NK-92 treated with Interleukin-12 subunit alpha and Interleukin-12 subunit beta, amount 100 ng/mL, for 24 hours (cell line): ENCODE measurements around the gene CA5B.
"Not testable (repeated sequence)": the region's sequence is repeated elsewhere in the genome, so short reads cannot be mapped to it uniquely, and the experiment has no call there.

ENCODE experiments used
- DNase-seq: peaks from one replicate; lab custom pipeline; 2025; lab: John Stamatoyannopoulos, UW

The CA5B gene

DNA sequence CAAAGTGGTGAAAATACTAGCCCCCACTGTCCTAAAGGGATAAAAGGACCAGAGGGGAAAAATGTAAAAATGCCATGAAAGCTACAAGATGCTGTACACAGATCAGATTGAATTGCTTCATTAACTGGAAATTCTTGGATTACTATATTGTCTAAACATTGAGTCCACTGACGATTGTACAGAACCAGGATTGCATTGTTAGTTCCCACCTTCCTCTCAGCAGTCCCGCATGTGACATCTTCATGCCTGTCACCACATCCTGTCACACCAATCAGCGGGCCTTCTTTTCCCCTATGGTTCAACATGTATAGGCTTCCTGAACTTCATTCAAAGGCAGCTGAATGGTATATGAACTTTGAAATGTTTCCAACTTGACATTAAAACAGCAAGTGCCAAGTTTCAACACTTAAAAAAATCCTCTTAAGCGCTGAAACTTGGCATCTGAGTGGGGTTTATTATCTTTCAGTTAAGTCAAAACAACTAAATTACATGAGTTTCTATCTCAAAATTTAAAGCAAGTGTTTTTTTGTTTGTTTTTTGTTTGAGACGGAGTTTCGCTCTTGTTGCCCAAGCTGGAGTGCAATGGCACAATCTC, 76.8 kb downstream of the CA5B start:
- DNase-seq: no peak

DNA sequence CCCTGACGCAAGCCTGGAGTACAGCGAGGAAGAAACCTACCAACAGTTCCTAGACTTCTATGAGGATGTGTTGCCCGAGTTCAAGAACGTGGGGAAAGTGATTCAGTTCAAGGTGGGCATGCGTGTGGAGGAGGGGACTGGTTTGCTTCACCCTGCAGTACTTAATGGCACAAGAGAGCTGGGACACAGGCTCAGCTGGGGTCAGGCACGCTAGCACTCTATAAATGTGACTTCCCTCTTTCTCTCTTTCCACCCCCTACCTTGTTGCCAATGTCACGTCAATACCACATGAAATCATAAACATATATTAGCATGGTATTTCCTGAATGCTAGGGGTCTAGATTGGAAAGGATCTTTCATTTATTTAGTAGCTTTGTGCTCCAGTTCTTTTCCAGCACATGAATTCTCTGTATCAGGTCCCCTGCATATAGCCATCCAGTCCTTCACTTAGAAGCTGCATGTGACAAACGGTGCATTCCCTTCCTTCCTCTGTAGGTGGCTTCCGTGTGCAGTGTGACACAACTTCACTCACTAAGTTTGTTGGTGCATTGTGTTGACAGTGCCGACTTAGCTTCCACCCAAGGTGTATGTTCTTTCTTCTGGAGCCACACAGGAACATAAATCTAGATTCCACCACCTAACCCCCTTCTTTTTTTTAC, 77.8 kb downstream of the CA5B start:
- DNase-seq: no peak

DNA sequence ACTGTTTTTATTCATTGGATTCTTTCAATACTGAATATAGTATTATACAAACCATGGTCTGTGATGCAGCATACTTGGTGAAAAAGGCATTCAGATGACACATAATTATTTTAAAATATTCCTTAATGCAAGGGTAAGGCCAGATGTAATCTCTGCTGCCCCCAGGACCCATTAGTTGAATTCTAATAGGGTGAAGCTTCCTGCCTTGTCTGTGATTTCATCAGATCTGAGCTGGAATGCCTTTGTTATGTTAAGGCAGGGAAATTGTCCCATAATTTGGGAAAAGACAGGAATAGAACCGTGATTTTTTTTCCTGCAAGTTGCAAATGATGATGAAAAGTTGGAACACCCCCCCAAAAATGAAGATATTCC, 78.4 kb downstream of the CA5B start:
- DNase-seq: no peak

DNA sequence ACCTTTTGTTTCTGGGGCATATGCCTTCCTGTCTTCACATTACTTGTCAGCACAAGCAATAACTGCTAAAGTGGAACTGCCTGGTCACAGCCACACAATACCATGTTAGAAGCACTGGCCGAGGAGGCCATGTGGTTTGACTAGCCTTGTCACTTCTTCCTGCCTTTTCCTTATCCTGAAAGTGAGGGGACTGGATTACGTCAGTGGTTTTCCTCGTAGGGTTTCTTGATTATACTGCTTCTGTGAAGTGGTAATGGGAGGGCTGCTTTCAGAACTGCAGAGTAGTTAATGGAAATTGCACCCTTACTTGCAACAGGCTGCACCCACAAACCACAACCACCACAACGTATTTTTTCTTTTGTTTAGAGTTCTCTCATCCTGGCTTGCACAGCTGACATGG, 78.8 kb downstream of the CA5B start:
- DNase-seq: peak; percentile 7

DNA sequence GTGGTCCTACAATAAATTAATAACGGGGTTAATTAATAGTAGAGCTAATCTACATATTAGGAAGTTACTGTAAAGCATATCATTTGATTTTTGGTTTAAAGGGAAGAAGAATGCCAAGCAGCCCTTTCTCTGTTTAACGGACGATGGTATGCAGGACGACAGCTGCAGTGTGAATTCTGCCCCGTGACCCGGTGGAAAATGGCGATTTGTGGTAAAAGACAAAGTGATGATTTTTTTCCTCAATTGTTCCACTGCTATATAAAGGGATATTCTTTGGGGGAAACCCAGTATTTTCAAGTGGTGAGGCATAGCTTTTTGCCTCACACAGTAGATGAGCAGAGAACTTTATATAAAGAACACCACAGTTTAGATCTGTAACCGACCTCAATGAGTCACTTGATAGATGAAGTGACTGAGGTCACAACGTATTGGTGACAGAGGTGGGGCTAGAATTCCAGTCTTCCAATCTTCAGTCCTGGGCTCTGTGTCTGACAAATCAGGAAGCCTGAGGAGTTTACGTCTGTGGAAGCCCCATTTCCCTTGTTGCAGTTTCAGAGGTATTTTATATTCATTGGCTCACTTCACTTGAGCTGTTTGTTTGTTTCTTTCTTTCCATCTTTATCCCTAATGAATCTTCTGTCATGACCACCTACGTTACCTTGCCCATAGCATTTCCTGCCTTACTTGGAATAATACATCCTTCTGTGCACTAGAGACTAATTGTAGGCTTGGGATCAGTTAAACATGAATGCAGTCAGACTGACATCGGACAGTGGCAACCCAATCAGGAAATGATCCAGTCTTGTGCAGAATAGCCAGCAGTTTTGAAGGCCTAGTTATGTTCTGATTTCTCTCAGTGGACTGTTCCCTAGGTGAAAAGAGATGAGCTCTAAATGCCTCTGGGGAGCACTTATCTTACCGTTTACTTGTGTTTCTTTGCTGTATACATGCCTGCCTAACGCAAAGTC, 82.3 kb downstream of the CA5B start:
- DNase-seq: no peak

DNA sequence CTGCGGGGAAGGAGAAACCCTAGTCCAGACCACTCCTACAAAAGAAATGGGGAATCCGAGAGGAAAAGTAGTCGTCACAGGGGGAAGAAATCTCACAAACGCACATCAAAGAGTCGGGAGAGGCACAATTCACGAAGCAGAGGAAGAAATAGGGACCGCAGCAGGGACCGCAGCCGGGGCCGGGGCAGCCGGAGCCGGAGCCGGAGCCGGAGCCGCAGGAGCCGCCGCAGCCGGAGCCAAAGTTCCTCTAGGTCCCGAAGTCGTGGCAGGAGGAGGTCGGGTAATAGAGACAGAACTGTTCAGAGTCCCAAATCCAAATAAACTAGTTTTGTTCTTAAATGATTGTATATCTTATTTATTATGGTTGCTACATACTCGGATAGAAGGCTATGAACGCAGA, 84.9 kb downstream of the CA5B start:
- DNase-seq: no peak

DNA sequence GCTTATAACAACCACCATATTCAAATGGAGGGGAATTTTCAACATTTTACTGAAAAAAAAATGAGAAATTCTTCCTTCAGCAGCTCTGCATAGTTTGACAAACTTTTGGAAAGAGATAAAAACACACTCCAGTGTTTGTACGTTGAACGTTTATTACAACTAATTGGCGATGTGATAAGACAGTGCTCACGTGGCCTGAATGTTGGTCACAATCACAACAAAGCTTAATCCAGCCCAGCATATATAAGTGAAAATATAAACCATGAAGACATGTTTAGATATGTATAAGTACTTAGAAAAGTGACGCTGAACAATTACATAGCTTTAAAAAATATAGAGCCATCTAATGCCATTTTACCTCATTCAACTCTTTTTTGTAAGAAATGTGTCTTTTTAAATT, 87.9 kb downstream of the CA5B start:
- DNase-seq: no peak

DNA sequence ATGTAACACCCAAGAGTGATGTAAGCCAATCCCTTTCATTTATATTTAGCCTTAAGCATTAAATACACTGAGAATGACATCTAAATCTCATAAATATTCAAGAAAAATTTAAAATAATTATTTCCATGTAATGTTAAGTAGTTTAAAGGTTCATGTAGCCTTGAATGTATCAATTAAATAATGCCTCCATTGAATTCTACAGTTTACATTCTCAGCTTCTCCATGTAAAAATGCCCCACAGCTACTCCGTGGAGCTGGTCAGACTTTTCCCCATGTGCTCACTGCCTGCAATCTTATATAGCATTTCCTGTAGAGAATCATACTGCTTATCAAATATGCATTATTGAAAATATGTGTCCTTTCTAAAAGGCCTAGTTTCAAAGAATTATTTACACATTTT, 91.1 kb downstream of the CA5B start:
- DNase-seq: no peak

DNA sequence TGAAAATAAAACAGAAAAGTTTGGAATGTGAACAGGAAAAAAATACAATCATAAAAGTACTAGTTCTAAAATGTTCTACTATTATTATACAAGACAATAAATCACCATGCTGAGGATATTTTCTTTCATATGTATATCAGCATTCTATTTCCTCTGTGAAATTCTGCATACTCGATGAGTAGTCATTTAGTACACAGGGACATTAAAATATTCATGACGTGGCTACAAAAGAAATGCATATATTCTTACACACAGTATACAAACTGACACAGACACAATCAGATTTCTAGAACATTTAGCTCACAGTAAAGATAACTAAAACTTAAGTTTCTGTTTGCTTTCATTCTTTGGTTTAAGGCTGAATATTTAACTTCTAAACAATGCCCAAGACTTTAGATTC, 93.3 kb downstream of the CA5B start:
- not testable (repeated sequence) for DNase-seq

DNA sequence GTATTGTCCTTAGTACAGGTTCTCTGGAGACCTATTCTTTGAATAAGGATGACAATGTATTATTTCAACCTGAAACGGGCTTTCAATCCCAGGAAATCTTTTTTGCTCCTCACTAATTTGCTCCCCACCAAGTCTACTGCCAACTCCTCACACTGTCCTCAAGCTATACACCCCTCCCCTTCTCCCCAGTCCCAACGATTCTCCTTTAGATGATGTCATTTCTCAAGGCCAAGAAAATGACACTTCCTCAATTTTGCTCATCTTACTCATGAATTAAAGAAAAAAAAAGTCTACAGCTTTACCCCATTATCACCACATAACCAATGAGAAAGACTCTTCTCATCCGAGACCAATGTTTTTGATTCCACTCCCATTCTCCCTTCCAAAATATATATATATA, 96.0 kb downstream of the CA5B start:
- no peak for DNase-seq

DNA sequence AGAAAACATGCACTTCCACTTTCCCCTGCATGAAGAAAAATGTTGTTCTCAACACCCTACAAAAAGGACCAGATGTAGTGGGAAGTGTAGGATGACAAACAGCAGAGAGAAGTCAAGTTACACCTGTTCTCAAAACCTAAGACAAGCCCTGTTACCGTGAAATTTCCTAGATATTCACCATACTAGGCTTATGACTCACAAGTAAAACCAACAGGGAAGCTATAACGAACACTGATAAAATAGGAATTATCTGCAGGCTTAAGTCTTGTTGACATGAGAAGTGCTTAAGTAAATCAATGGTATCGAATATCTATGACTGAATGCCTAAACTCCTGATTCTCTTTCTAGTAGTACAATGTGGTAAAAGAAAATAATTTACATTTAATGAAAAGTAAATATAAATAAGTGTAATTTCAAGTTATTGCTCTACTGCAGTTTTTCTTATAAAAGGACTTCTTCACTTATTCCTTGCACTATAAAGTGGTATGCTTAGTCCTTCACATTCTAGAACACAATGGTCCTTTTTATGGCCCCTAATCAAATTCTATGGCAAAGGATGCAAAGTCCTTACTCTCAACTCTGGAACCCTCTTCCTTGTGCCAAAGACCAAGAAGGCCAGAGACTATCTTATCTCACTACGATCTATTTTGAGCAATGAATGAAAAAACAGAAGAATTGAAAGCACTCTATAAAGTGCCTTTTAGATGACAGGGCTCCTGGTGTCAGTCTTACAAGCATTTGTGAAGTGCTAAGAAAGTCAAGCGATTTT, 96.9 kb downstream of the CA5B start:
- DNase-seq: no peak
